HepG2 (cell line): ENCODE results near the gene AFDN. TPM values are rescaled to one million over a fixed set of nuclear protein-coding genes. Genes with fewer than 3 reads are reported as not detected.

Experiments used
- AHDC1 ChIP-seq: sonication (generic); formaldehyde crosslinking; IDR thresholded peaks from 2 replicates; pipeline ENCODE4 v1.5.1; 2020; ENCODE audit warnings: mild to moderate bottlenecking, missing genetic modification reagents, borderline replicate concordance
- ARID5B ChIP-seq: IDR thresholded peaks from 2 replicates; pipeline ENCODE4 v1.4.0; 2020; ENCODE audit warnings: mild to moderate bottlenecking, missing genetic modification reagents
- CBFB ChIP-seq: sonication (generic); formaldehyde crosslinking; IDR thresholded peaks from 2 replicates; pipeline ENCODE4 v1.4.0; 2020; ENCODE audit warnings: missing genetic modification reagents
- CEBPB ChIP-seq: IDR thresholded peaks from 2 replicates; pipeline ENCODE4 v1.6.1; 2011; ENCODE audit warnings: low read depth, low read length, improper control_type of control experiment, borderline replicate concordance
- ELF3 ChIP-seq: IDR thresholded peaks from 2 replicates; pipeline ENCODE4 v1.6.1; 2016; ENCODE audit warnings: missing genetic modification reagents, missing compliant biosample characterization
- FOSL2 ChIP-seq: sonication (generic); formaldehyde crosslinking; IDR thresholded peaks from 2 replicates; pipeline ENCODE4 v1.4.0; 2020; ENCODE audit warnings: missing genetic modification reagents
- HMG20A ChIP-seq: IDR thresholded peaks from 2 replicates; pipeline ENCODE4 v1.6.1; 2016; ENCODE audit warnings: borderline replicate concordance
- HOMEZ ChIP-seq: IDR thresholded peaks from 2 replicates; pipeline ENCODE4 v1.6.1; 2016; ENCODE audit warnings: low read depth
- MIXL1 ChIP-seq: IDR thresholded peaks from 2 replicates; pipeline ENCODE4 v1.6.1; 2016
- NR2F6 ChIP-seq, 2 experiments: IDR thresholded peaks; 2 replicates each; pipeline ENCODE4 v1.6.1; 2016; ENCODE audit warnings: antibody characterized with exemption in 1 of 2, mild to moderate bottlenecking in 1 of 2
- PAXIP1 ChIP-seq: sonication (generic); formaldehyde crosslinking; conservative IDR thresholded peaks from 2 replicates; pipeline ENCODE4 v1.4.0; 2020; ENCODE audit warnings: mild to moderate bottlenecking, missing genetic modification reagents, moderate library complexity
- SRF ChIP-seq: IDR thresholded peaks from 2 replicates; pipeline ENCODE4 v1.6.1; 2011; ENCODE audit warnings: mild to moderate bottlenecking, low read depth, low read length, moderate library complexity
- ZBTB25 ChIP-seq: IDR thresholded peaks from 2 replicates; pipeline ENCODE4 v1.6.1; 2018; ENCODE audit warnings: missing genetic modification reagents
- ZNF441 ChIP-seq: sonication (generic); formaldehyde crosslinking; IDR thresholded peaks from 2 replicates; pipeline ENCODE4 v1.7.0; 2021; ENCODE audit warnings: missing genetic modification reagents, borderline replicate concordance
- polyA plus RNA-seq, 8 experiments: library from polyadenylated mRNA; depleted of rRNA in 3 of 8; stranded (reverse) in 7 of 8; unstranded in 1 of 8; fragments of >200 nt; fragmentation: Illumina TruSeq in 4 of 8; extraction: Trizol in 4 of 8; gene quantifications; 2 replicates each; pipeline versions ENCODE4 v1.2.1 to v1.2.3, GENCODE V29; 2011 to 2016; ENCODE audit warnings: low read depth in 4 of 8, missing spikeins in 1 of 8, mixed read lengths in 1 of 8; ENCODE audit not compliant: insufficient read depth in 1 of 8
- total RNA-seq, 5 experiments: library from RNA; depleted of rRNA; stranded (reverse); fragments of >200 nt; fragmentation: Illumina TruSeq; extraction: Trizol; gene quantifications; 2 replicates each; pipeline ENCODE4 v1.2.3, GENCODE V29; 2016; ENCODE audit warnings: low read depth in 1 of 5

The AFDN gene
- total and polyA plus RNA-seq, 2 of the 13 experiments (the other 11 are each of a cell fraction or from before 2014, with no cell fraction given) = 136 to 151 TPM

- TF ChIP-seq ARID5B (CRISPR knock-in tag) (peak; percentile 57; the same call in 1 of the 2 replicates), CBFB (no peak), HMG20A (CRISPR knock-in tag) (0 out of 2 replicates have a peak, but pooled peaks have one; percentile 11), CEBPB (peak; percentile 68; the same call in 1 of the 2 replicates), HOMEZ (peak; percentile 87), ELF3 (peak; percentile 77), SRF (peak; percentile 86), NR2F6 (IDR thresholded peaks at IDR 0.05) (peak; percentile 59), NR2F6 (CRISPR knock-in tag; IDR thresholded peaks at IDR 0.05) (peak; percentile 58), PAXIP1 (CRISPR knock-in tag) (0 out of 2 replicates have a peak, but pooled peaks have one; percentile 23), ZBTB25 (CRISPR knock-in tag) (peak; percentile 17; the same call in 1 of the 2 replicates), AHDC1 (CRISPR knock-in tag) (peak; percentile 45; the same call in 1 of the 2 replicates), ZNF441 (CRISPR knock-in tag) (no peak), MIXL1 (CRISPR knock-in tag) (no peak), FOSL2 (CRISPR knock-in tag) (peak; percentile 79)
These were observed 9.0 kb upstream of the AFDN start (continued) for GRCh38 chr6:167817729-167818128.
